ENCODE results near the gene MAB21L3.

Gene MAB21L3

DNA sequence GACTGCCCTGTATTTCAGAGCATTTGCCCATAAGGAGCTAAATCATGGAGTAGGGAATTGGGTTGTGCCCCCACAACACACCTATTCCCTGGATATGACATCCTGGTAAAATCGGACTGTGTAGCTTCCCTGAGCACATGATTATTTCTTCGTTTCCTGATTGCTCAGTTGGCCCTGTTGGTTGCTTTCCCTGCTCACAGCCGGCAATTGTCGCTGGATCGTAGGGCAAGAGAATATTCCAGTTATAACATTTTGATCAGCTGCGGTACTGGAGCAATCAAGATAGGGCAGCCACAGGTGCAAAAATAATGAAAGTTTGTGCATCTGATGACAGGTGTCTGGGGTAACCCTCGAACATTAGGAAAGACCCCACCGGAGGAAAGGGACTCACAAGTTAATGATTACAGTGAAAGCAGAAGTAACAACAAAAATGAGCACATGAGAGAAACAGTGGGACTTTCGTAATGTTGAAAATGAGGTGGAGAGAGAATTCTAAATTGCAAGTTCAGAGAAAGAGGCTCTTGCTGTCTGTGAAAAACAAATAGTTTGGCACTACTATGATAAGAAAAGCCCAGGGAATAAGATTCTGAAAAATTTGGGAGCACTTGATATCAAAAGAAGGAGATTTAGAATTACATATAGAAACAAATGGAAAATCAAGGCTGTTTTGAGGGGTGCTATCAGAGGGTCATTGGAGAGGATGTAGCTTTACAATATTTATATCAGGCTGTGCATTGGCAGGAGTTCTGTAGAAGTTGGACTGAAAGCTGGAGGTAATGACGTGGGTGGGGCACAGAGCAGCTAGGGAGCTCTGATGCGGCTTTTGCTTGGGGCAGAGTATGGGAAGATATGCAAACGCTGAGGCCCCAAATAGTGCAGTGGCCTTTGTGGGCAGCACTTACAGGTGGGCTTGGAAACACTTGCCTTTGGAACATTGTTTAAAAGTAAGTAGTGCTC lies at the start of gene MAB21L3:
MAB21L3 (plus strand) TSS at position 833 of the 957 bp plus-strand sequence. CDS start 1,217 bp downstream, outside the sequence.
- H3K27me3 ChIP-seq = no peaks in the 10 kb centered on the region
- TF ChIP-seq, protein P1, sequence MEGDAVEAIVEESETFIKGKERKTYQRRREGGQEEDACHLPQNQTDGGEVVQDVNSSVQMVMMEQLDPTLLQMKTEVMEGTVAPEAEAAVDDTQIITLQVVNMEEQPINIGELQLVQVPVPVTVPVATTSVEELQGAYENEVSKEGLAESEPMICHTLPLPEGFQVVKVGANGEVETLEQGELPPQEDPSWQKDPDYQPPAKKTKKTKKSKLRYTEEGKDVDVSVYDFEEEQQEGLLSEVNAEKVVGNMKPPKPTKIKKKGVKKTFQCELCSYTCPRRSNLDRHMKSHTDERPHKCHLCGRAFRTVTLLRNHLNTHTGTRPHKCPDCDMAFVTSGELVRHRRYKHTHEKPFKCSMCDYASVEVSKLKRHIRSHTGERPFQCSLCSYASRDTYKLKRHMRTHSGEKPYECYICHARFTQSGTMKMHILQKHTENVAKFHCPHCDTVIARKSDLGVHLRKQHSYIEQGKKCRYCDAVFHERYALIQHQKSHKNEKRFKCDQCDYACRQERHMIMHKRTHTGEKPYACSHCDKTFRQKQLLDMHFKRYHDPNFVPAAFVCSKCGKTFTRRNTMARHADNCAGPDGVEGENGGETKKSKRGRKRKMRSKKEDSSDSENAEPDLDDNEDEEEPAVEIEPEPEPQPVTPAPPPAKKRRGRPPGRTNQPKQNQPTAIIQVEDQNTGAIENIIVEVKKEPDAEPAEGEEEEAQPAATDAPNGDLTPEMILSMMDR (IDR thresholded peaks at IDR 0.05) = no peak
- H3K4me3 ChIP-seq (ENCODE audit: low read depth in 1 of 2, low read length in 1 of 2) = no peak within 1 kb of the TSS
- peaks cover 0 to 7% of the 10 kb centered on the region in 2 experiments for H3K4me1 ChIP-seq (ENCODE audit: control insufficient read depth in 1 of 2, insufficient read depth in 1 of 2, low read depth in 1 of 2, low read length in 1 of 2)
- H3K27ac ChIP-seq = no peak within 1 kb of the TSS
- no peaks in the 10 kb centered on the region for H3K9me3 ChIP-seq
- H3K36me3 ChIP-seq = no peaks in the 10 kb centered on the region

DNA sequence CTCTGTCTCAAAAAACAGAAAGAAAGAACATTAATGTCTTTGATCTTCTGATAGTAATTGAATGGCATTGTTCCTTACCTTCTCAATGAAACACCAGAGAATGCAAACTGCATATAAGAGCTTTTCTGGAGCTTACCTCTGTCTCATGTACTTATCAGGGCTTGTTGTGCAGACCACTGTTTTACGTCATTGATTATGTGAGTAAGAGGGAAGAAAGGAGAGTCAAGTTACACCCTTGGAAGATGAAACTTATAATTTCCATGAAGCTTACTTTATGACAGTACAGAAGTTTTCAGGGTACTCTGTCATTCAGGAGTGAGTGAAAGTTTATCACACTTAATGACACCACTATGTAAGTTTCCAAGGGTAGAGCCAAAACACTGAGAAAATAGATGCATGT lies 49.0 kb upstream of the MAB21L3 start:
- H3K4me1 ChIP-seq (ENCODE audit: control insufficient read depth in 1 of 2, insufficient read depth in 1 of 2, low read depth in 1 of 2, low read length in 1 of 2) = no peaks in the 10 kb centered on the region
- no peak overlapping the region for H3K27ac ChIP-seq
- peaks cover 71% of the 10 kb centered on the region for H3K36me3 ChIP-seq
- H3K27me3 ChIP-seq = no peaks in the 10 kb centered on the region
- no peak overlapping the region for H3K4me3 ChIP-seq (ENCODE audit: low read depth in 1 of 2, low read length in 1 of 2)
- TF ChIP-seq, protein P1 (IDR thresholded peaks at IDR 0.05) = no peak
- H3K9me3 ChIP-seq = no peaks in the 10 kb centered on the region

DNA sequence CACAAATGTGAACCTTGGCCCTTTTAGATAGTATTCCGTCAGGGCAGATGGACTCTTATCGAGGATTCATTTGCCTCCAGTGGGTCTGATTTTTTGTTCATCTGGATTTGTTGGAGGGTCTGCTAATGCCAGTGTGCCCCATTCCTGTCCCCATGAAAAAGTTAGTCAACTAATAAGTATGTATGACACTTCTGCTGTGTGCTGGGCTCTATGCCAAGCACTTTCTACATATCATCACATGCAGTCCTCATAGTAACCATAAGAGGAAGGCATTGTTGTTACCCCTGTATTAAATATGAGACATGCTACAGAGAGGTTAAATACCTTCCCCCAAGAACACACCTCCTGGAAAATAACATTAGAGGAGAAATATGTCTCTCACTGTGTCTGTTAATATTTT lies 46.6 kb upstream of the MAB21L3 start:
- no peaks in the 10 kb centered on the region for H3K4me1 ChIP-seq (ENCODE audit: control insufficient read depth in 1 of 2, insufficient read depth in 1 of 2, low read depth in 1 of 2, low read length in 1 of 2)
- H3K27me3 ChIP-seq = no peaks in the 10 kb centered on the region
- H3K36me3 ChIP-seq = peaks cover 95% of the 10 kb centered on the region
- no peaks in the 10 kb centered on the region for H3K9me3 ChIP-seq
- H3K4me3 ChIP-seq (ENCODE audit: low read depth in 1 of 2, low read length in 1 of 2) = no peak overlapping the region
- H3K27ac ChIP-seq = no peak overlapping the region
- TF ChIP-seq, protein P1 (IDR thresholded peaks at IDR 0.05) = no peak

DNA sequence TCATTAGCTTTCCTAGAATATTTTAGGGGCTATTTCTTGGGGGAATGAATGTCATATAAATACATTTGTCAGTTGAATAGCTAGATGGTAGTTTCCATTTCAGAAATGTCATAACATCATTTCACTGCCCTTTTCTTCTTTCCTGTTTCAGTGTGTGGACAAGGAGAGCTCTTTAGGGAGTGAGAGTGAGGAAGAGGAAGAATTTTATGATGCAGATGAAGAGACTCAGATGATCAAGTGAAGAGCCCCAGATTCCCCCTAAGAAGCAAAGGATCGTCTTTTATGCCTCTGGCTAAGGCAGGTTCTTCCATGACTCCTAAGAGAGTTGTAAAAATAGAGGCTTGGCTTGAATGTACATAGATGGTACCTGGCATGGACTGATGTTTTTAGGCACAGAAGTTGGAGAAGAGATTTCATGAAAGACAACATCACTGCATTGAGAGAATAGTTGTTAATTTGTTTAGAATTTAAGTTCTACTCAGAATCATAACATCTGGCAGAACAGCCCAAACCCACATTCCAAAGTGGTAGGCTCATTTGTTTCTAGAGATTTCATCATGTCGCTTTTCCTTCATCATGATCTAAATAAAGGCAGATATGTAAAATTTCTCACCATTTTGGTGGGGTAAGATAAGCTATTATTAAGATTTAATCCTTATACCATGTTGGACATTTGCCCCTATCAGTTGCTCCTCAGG lies 44.2 kb upstream of the MAB21L3 start:
- TF ChIP-seq, protein P1 (IDR thresholded peaks at IDR 0.05) = no peak
- Histone ChIP-seq H3K27me3 (no peaks in the 10 kb centered on the region), H3K27ac (no peak overlapping the region), H3K9me3 (no peaks in the 10 kb centered on the region), H3K4me3 (ENCODE audit: low read depth in 1 of 2, low read length in 1 of 2) (no peak overlapping the region), H3K4me1 (ENCODE audit: control insufficient read depth in 1 of 2, insufficient read depth in 1 of 2, low read depth in 1 of 2, low read length in 1 of 2) (no peaks in the 10 kb centered on the region), H3K36me3 (peaks cover 99% of the 10 kb centered on the region)

DNA sequence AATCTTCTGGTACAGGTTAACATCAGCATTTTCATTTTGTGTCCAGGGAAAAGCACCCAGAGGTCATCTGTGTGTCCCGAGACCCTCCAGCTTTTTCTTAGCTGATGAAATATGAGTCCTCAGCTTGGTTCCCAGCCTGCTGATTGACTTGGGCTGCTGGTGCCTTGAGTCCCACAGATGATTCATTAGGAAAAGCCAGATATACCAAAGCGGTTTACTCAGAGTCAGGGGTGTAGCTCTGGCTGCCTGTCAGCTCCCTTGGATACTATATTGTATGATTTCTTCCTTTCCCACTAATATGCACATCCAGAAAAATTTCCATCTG lies 43.7 kb upstream of the MAB21L3 start:
- Histone ChIP-seq H3K4me3 (ENCODE audit: low read depth in 1 of 2, low read length in 1 of 2) (no peak overlapping the region), H3K36me3 (peaks cover 99% of the 10 kb centered on the region), H3K4me1 (ENCODE audit: control insufficient read depth in 1 of 2, insufficient read depth in 1 of 2, low read depth in 1 of 2, low read length in 1 of 2) (no peaks in the 10 kb centered on the region), H3K27ac (no peak overlapping the region), H3K27me3 (no peaks in the 10 kb centered on the region), H3K9me3 (no peaks in the 10 kb centered on the region)
- TF ChIP-seq, protein P1 (IDR thresholded peaks at IDR 0.05) = no peak
